B cell (primary cell): Measurements from ENCODE around the gene GJB2. TPM values are rescaled to one million over a fixed set of nuclear protein-coding genes. Genes with fewer than 3 reads are reported as not detected.

Source experiments
- ATAC-seq: fragments of 200-7000 bp; cut with Tn5 transposase; one replicate; pipeline ENCODE4 v1.10.0; 2021; ENCODE audit warnings: low read depth, mild to moderate bottlenecking, moderate number of reproducible peaks, moderate library complexity
- CTCF ChIA-PET: fragments of 350-600 bp; sonication (Branson Sonifier 250); formaldehyde crosslinking; loops from one replicate; lab custom pipeline; 2021; ENCODE audit warnings: antibody characterized with exemption, inconsistent platforms; lab: Charles Lee
- POLR2A ChIA-PET: fragments of 350-600 bp; sonication (Branson Sonifier 250); formaldehyde crosslinking; loops from one replicate; lab custom pipeline; 2021; ENCODE audit warnings: antibody characterized with exemption; lab: Charles Lee
- DNase-seq: peaks from one replicate; pipeline ENCODE4 v3.0.0; 2013
- H2AFZ ChIP-seq: 2 replicates; pipeline ENCODE4 v1.6.1; 2012; ENCODE audit warnings: mild to moderate bottlenecking, low read depth, low read length; ENCODE audit not compliant: insufficient read depth, poor library complexity, severe bottlenecking
- H3K27ac ChIP-seq, 2 donors: 1 replicate in 1 of 2; 2 replicates in 1 of 2; pipeline ENCODE4 v1.5.1; 2012 to 2013; ENCODE audit warnings: low read length in 2 of 2, mild to moderate bottlenecking in 2 of 2, moderate library complexity in 1 of 2
- H3K27me3 ChIP-seq, 4 experiments: fragments of 200-600 bp in 1 of 4; sonication (generic) in 1 of 4; replicated peaks in 1 of 4; 1 replicate in 2 of 4; 2 replicates in 2 of 4; pipeline versions ENCODE4 v1.6.1 to v1.7.0; 2013 to 2016; ENCODE audit warnings: low read length in 3 of 4, mild to moderate bottlenecking in 2 of 4, mixed read lengths in 1 of 4, moderate library complexity in 1 of 4; ENCODE audit not compliant: insufficient read depth in 4 of 4, control insufficient read depth in 3 of 4; ENCODE audit errors: control extremely low read depth in 1 of 4
- H3K36me3 ChIP-seq, 2 experiments: replicated peaks in 1 of 2; 1 replicate in 1 of 2; 2 replicates in 1 of 2; pipeline versions ENCODE4 v1.6.1 to v1.7.1; 2013; ENCODE audit warnings: low read length in 1 of 2; ENCODE audit not compliant: insufficient read depth in 2 of 2, control insufficient read depth in 1 of 2; ENCODE audit errors: control extremely low read depth in 1 of 2, extremely low read depth in 1 of 2
- H3K4me1 ChIP-seq, 2 donors: fragments of 200-600 bp in 1 of 2; sonication (generic) in 1 of 2; 1 replicate in 1 of 2; 2 replicates in 1 of 2; pipeline versions ENCODE4 v1.5.1 to v1.6.1; 2013 to 2017; ENCODE audit warnings: low read length in 2 of 2; ENCODE audit not compliant: control insufficient read depth in 2 of 2, insufficient read depth in 2 of 2
- H3K4me2 ChIP-seq: replicated peaks from 2 replicates; pipeline ENCODE3; 2012; ENCODE audit warnings: mild to moderate bottlenecking, low read depth, low read length; ENCODE audit not compliant: poor library complexity, severe bottlenecking
- H3K4me3 ChIP-seq, 5 experiments: fragments of 200-600 bp in 1 of 5; sonication (generic) in 1 of 5; 1 replicate in 3 of 5; 2 replicates in 2 of 5; pipeline versions ENCODE4 v1.5.1 to v1.7.0; 2011 to 2016; ENCODE audit warnings: low read length in 4 of 5, mild to moderate bottlenecking in 4 of 5, low read depth in 2 of 5, control low read depth in 1 of 5, moderate library complexity in 1 of 5; ENCODE audit not compliant: insufficient read depth in 1 of 5; ENCODE audit errors: control extremely low read depth in 1 of 5, extremely low read depth in 1 of 5
- H3K79me2 ChIP-seq: fragments of 200-600 bp; sonication (generic); one replicate; pipeline ENCODE4 v1.6.0; 2016; ENCODE audit warnings: low read length; ENCODE audit not compliant: control insufficient read depth, insufficient read depth
- H3K9ac ChIP-seq: fragments of 200-600 bp; sonication (generic); 2 replicates; pipeline ENCODE4 v1.6.1; 2017; ENCODE audit warnings: mild to moderate bottlenecking, low read length, moderate library complexity
- H3K9me3 ChIP-seq, 3 donors: one replicate each; pipeline versions ENCODE4 v1.6.1 to v1.7.1; 2013; ENCODE audit warnings: low read length in 2 of 3; ENCODE audit not compliant: control insufficient read depth in 2 of 3, insufficient read depth in 1 of 3; ENCODE audit errors: control extremely low read depth in 1 of 3
- H4K20me1 ChIP-seq: 2 replicates; pipeline ENCODE4 v1.6.0; 2012; ENCODE audit warnings: mild to moderate bottlenecking, low read length; ENCODE audit not compliant: insufficient read depth, control insufficient read depth, poor library complexity, severe bottlenecking
- H3K27ac Mint-ChIP-seq: one replicate; pipeline ENCODE4 v1.8.0; 2021; ENCODE audit warnings: mixed read lengths
- H3K27me3 Mint-ChIP-seq: one replicate; pipeline ENCODE4 v1.8.0; 2021; ENCODE audit warnings: mixed read lengths
- H3K4me1 Mint-ChIP-seq: one replicate; pipeline ENCODE4 v1.8.0; 2021; ENCODE audit warnings: mixed read lengths
- H3K4me3 Mint-ChIP-seq: one replicate; pipeline ENCODE4 v1.8.0; 2021; ENCODE audit warnings: mixed read lengths
- H3K9me3 Mint-ChIP-seq: one replicate; pipeline ENCODE4 v1.8.0; 2022; ENCODE audit warnings: mixed read lengths; ENCODE audit not compliant: insufficient read depth
- EZH2 ChIP-seq: IDR thresholded peaks from 2 replicates; pipeline ENCODE4 v1.6.1; 2012; ENCODE audit warnings: borderline replicate concordance, low read depth, mild to moderate bottlenecking, moderate library complexity, low read length; ENCODE audit not compliant: insufficient read depth, poor library complexity, severe bottlenecking
- WGBS: methylation state at CpG from one replicate; pipeline ENCODE4 v1.1.5; 2013; ENCODE audit warnings: missing lambda C conversion rate; ENCODE audit not compliant: insufficient coverage; 5-methylcytosine and 5-hydroxymethylcytosine counted together
- intact Hi-C: fragments of 100-400 bp; cut with micrococcal nuclease; formaldehyde crosslinking; loops from one replicate; pipeline ENCODE4 v1.10.0; 2022
- polyA plus RNA-seq: library from polyadenylated mRNA; depleted of rRNA; stranded (reverse); fragments of >200 nt; gene quantifications from 2 replicates; pipeline ENCODE4 v1.2.3, GENCODE V29; 2012
- total RNA-seq, 2 donors: library from RNA; stranded (reverse); fragments of 120-200 nt in 1 of 2; gene quantifications; 1 replicate in 1 of 2; 2 replicates in 1 of 2; pipeline versions ENCODE4 v1.2.3 to v1.2.4, GENCODE V29; 2013 to 2022
- TF ChIP-seq, protein P1 (sequence below): fragments of 200-600 bp; IDR thresholded peaks from one replicate; pipeline ENCODE4 v1.8.0; 2022; ENCODE audit warnings: antibody characterized with exemption, mild to moderate bottlenecking

The GJB2 gene
- total and polyA plus RNA-seq, 2 donors (not counting 1 experiment from before 2014, with no cell fraction given), result not detected

DNA sequence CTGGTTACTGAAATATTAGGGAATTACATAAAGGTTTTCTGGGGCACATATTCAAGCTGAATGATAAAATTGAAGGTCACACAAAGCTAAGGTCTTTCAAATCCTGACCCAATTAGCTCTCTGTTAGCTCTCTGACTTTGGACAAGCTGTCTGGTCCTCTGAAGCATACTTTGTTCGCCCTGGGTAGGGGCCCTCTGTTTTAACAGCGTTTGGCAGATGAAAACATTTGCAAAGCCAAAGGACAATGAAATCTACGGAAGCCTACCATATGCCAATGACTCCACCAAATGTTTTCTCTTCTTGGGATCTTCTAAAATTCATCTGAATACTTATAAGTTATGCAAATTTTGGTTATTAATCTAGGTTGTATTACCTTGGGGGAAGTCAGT lies 17.3 kb downstream of the GJB2 start:
- no peak overlapping the region for H3K4me2 ChIP-seq
- peaks cover 0 to 8% of the 10 kb centered on the region in 2 donors for H3K4me1 ChIP-seq
- H3K9ac ChIP-seq, result no peak overlapping the region
- Mint-ChIP-seq H3K27ac (no peak overlapping the region), H3K4me3 (peak overlapping the region; percentile 4), H3K4me1 (peaks cover 10% of the 10 kb centered on the region), H3K9me3 (no peaks in the 10 kb centered on the region), H3K27me3 (peaks cover 89% of the 10 kb centered on the region)
- H3K4me3 ChIP-seq, result no peak overlapping the region
- intact Hi-C loops, result no loop called here
- no peak overlapping the region for H2AFZ ChIP-seq
- no peaks in the 10 kb centered on the region for H3K36me3 ChIP-seq
- DNase-seq, result no peak
- POLR2A ChIA-PET, result no interaction called here
- ATAC-seq, result no peak
- no peak overlapping the region for H3K27ac ChIP-seq
- CTCF ChIA-PET, result interaction anchor here (1.3 kb wide), 1 partner anchor 10 kb away, joined by 4 read pairs; no protein-coding TSS in a partner anchor
- H4K20me1 ChIP-seq, result no peaks in the 10 kb centered on the region
- TF ChIP-seq EZH2, result no peak
- TF ChIP-seq, protein P1, sequence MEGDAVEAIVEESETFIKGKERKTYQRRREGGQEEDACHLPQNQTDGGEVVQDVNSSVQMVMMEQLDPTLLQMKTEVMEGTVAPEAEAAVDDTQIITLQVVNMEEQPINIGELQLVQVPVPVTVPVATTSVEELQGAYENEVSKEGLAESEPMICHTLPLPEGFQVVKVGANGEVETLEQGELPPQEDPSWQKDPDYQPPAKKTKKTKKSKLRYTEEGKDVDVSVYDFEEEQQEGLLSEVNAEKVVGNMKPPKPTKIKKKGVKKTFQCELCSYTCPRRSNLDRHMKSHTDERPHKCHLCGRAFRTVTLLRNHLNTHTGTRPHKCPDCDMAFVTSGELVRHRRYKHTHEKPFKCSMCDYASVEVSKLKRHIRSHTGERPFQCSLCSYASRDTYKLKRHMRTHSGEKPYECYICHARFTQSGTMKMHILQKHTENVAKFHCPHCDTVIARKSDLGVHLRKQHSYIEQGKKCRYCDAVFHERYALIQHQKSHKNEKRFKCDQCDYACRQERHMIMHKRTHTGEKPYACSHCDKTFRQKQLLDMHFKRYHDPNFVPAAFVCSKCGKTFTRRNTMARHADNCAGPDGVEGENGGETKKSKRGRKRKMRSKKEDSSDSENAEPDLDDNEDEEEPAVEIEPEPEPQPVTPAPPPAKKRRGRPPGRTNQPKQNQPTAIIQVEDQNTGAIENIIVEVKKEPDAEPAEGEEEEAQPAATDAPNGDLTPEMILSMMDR, result no peak
- H3K9me3 ChIP-seq, result peaks cover 0 to 6% (median 0%) of the 10 kb centered on the region in 3 donors
- peaks cover 0 to 55% (median 21%) of the 10 kb centered on the region in 4 experiments for H3K27me3 ChIP-seq
- no peaks in the 10 kb centered on the region for H3K79me2 ChIP-seq
- WGBS, result 100% methylated on average over 1 of the region's 3 CpGs

DNA sequence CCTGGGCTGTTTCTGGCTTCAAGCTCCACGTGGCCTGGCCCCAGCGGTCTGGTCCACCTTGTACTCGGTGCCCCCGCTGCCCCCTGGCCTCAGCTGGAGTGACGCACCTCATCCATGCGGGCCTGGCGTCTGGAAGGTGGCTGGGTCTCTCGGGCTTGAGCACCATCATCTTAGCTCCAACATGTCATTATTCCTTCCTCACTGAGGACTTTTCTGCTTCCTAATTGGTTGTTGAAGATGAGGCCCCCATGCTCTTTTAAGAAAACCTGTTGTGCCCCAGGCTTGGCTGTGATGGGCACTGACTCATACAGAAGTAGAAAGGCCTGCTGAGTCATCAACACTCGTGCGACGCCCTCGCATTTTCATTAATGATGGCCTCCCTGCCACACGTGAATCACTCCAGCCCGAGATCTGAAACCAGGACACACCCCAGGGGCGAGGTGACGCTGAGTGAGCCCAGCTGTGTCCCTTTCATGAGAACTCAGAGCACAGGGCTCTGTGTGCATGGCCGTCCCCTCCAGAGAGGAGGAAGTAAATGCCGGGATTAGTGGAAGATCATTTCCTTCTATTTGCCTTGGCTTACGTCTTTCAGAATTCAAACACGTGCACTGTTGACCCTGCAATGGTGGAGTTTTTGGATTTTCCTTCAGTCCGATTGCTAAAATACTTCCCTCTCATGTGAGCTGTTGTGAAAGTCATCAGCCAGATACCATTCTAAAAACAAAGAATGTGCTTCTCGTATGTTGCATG lies 17.9 kb downstream of the GJB2 start:
- no peak overlapping the region for H3K9ac ChIP-seq

More for the DNA sequence above, 17.9 kb downstream of the GJB2 start:
- Histone ChIP-seq H2AFZ (peak overlapping the region; percentile 26), H3K4me2 (no peak overlapping the region), H4K20me1 (no peaks in the 10 kb centered on the region), H3K4me1 (peaks cover 0 to 8% of the 10 kb centered on the region in 2 donors), H3K79me2 (no peaks in the 10 kb centered on the region), H3K27ac (no peak overlapping the region), H3K36me3 (no peaks in the 10 kb centered on the region), H3K9me3 (peaks cover 0 to 6% (median 0%) of the 10 kb centered on the region in 3 donors), H3K4me3 (no peak overlapping the region), H3K27me3 (peaks cover 0 to 54% (median 17%) of the 10 kb centered on the region in 4 experiments)
- no peaks in the 10 kb centered on the region for H3K9me3 Mint-ChIP-seq
- ChIA-PET POLR2A (no interaction called here), CTCF (no interaction called here)
- peak overlapping the region; percentile 4 for H3K4me3 Mint-ChIP-seq
- H3K27me3 Mint-ChIP-seq, result peaks cover 89% of the 10 kb centered on the region
- TF ChIP-seq, protein P1, result no peak
- TF ChIP-seq EZH2, result no peak
- peaks cover 10% of the 10 kb centered on the region for H3K4me1 Mint-ChIP-seq
- peak; percentile 88 for ATAC-seq
- peak; percentile 60 for DNase-seq
- intact Hi-C loops, result no loop called here
- WGBS, result 40% methylated on average over 13 of the region's 22 CpGs
- H3K27ac Mint-ChIP-seq, result no peak overlapping the region
